Measurements from ENCODE around the gene CD24. TPM values are rescaled to one million over a fixed set of nuclear protein-coding genes. Genes with fewer than 3 reads are reported as not detected.
A peak's percentile ranks its signal among the peaks of the same experiment; 100 is the strongest.

CD24 gene
- total RNA-seq, 2 experiments from 2014 or later: 198 to 382 TPM

GRCh38 chr6:106979435-106979884 lies 4.9 kb upstream of the CD24 start:
- TF ChIP-seq EZH2phosphoT487 (IDR thresholded peaks at IDR 0.05; ENCODE audit: borderline replicate concordance, low read depth, low read length) (no peak), CTCF (conservative IDR thresholded peaks at IDR 0.05; ENCODE audit: low read length) (peak; percentile 99)
- peak overlapping the region; percentile 58 for H3K4me2 ChIP-seq (ENCODE audit: low read length)
- no peak overlapping the region for H3K27ac ChIP-seq (ENCODE audit: low read depth, low read length, poor library complexity, severe bottlenecking)
- H3K9me3 ChIP-seq (ENCODE audit: low read length): no peaks in the 10 kb centered on the region
- no TSS peak for BruUV-seq (replicated peaks)
- H3K79me2 ChIP-seq (ENCODE audit: insufficient read depth, low read depth, low read length): peaks cover 7% of the 10 kb centered on the region
- H4K20me1 ChIP-seq (ENCODE audit: insufficient read depth, low read length): no peaks in the 10 kb centered on the region
- intact Hi-C loops (cut with micrococcal nuclease; ENCODE audit: unreplicated experiment): loop anchor here (1.0 to 5.0 kb wide), 7 partner anchors 18 to 642 kb away; no protein-coding TSS in a partner anchor
- H3K36me3 ChIP-seq (ENCODE audit: insufficient read depth, low read length): no peaks in the 10 kb centered on the region
- H2AFZ ChIP-seq (ENCODE audit: low read length): peak overlapping the region; percentile 88
- H3K4me3 ChIP-seq (ENCODE audit: low read depth, low read length, poor library complexity, severe bottlenecking): no peak overlapping the region
- ChIA-PET CTCF (ENCODE audit: unreplicated experiment) (interaction anchor here (0.7 to 1.8 kb wide), 6 partner anchors 18 to 507 kb away, joined by 3 to 5 read pairs (median 3); no protein-coding TSS in a partner anchor), POLR2A (interaction anchor here (0.7 to 1.1 kb wide), 3 partner anchors 330 to 480 kb away, joined by 3 to 5 read pairs (median 4); partner anchors contain the start of gene PDSS2)
- no peaks in the 10 kb centered on the region for H3K9me2 ChIP-seq (ENCODE audit: insufficient read depth, low read length)
- peaks cover 27% of the 10 kb centered on the region for H3K4me1 ChIP-seq (ENCODE audit: insufficient read depth, low read length, poor library complexity, severe bottlenecking)
- DNase-seq (ENCODE audit: low spot score): peak; percentile 91

- ChIA-PET POLR2A (interaction anchor here (0.8 to 1.9 kb wide), 8 partner anchors 275 to 464 kb away, joined by 3 to 9 read pairs (median 5); no protein-coding TSS in a partner anchor), CTCF (ENCODE audit: unreplicated experiment) (interaction anchor here (1.3 kb wide), 2 partner anchors 20 to 341 kb away, joined by 3 read pairs; no protein-coding TSS in a partner anchor)
- TF ChIP-seq CTCF (conservative IDR thresholded peaks at IDR 0.05; ENCODE audit: low read length) (no peak), EZH2phosphoT487 (IDR thresholded peaks at IDR 0.05; ENCODE audit: borderline replicate concordance, low read depth, low read length) (no peak)
- H3K9me2 ChIP-seq (ENCODE audit: insufficient read depth, low read length): no peaks in the 10 kb centered on the region
- H3K79me2 ChIP-seq (ENCODE audit: insufficient read depth, low read depth, low read length): peaks cover 29% of the 10 kb centered on the region
- peaks cover 30% of the 10 kb centered on the region for H3K4me1 ChIP-seq (ENCODE audit: insufficient read depth, low read length, poor library complexity, severe bottlenecking)
- H3K4me2 ChIP-seq (ENCODE audit: low read length): peak overlapping the region; percentile 82; the same call in 1 of the 2 replicates
- no TSS peak for BruUV-seq (replicated peaks)
- peak overlapping the region; percentile 72; the same call in 1 of the 2 replicates for H2AFZ ChIP-seq (ENCODE audit: low read length)
- H3K27ac ChIP-seq (ENCODE audit: low read depth, low read length, poor library complexity, severe bottlenecking): no peak overlapping the region
- no peak overlapping the region for H3K4me3 ChIP-seq (ENCODE audit: low read depth, low read length, poor library complexity, severe bottlenecking)
- peaks cover 22% of the 10 kb centered on the region for H3K36me3 ChIP-seq (ENCODE audit: insufficient read depth, low read length)
- intact Hi-C loops (cut with micrococcal nuclease; ENCODE audit: unreplicated experiment): loop anchor here (5.0 kb wide), 2 partner anchors 135 to 640 kb away; no protein-coding TSS in a partner anchor
- H3K9me3 ChIP-seq (ENCODE audit: low read length): no peaks in the 10 kb centered on the region
- H4K20me1 ChIP-seq (ENCODE audit: insufficient read depth, low read length): peaks cover 13% of the 10 kb centered on the region
- DNase-seq (ENCODE audit: low spot score): no peak
These were observed 2.7 kb upstream of the CD24 start for GRCh38 chr6:106977246-106977645.

GRCh38 chr6:106976270-106976669 lies 1.7 kb upstream of the CD24 start:
- Histone ChIP-seq H2AFZ (ENCODE audit: low read length) (peak overlapping the region; percentile 72; the same call in 1 of the 2 replicates), H3K4me1 (ENCODE audit: insufficient read depth, low read length, poor library complexity, severe bottlenecking) (peaks cover 38% of the 10 kb centered on the region), H3K4me3 (ENCODE audit: low read depth, low read length, poor library complexity, severe bottlenecking) (peak overlapping the region; percentile 84), H4K20me1 (ENCODE audit: insufficient read depth, low read length) (peaks cover 20% of the 10 kb centered on the region), H3K36me3 (ENCODE audit: insufficient read depth, low read length) (peaks cover 30% of the 10 kb centered on the region), H3K27ac (ENCODE audit: low read depth, low read length, poor library complexity, severe bottlenecking) (peak overlapping the region; percentile 88), H3K9me2 (ENCODE audit: insufficient read depth, low read length) (no peaks in the 10 kb centered on the region), H3K9me3 (ENCODE audit: low read length) (no peaks in the 10 kb centered on the region), H3K4me2 (ENCODE audit: low read length) (peak overlapping the region; percentile 82), H3K79me2 (ENCODE audit: insufficient read depth, low read depth, low read length) (peaks cover 38% of the 10 kb centered on the region)
- DNase-seq (ENCODE audit: low spot score): no peak
- no TSS peak for BruUV-seq (replicated peaks)
- ChIA-PET POLR2A (interaction anchor here (0.8 to 1.9 kb wide), 5 partner anchors 274 to 362 kb away, joined by 3 to 9 read pairs (median 7); no protein-coding TSS in a partner anchor), CTCF (ENCODE audit: unreplicated experiment) (interaction anchor here (0.6 to 1.3 kb wide), 3 partner anchors 21 to 465 kb away, joined by 3 read pairs; no protein-coding TSS in a partner anchor)
- TF ChIP-seq CTCF (conservative IDR thresholded peaks at IDR 0.05; ENCODE audit: low read length) (no peak), EZH2phosphoT487 (IDR thresholded peaks at IDR 0.05; ENCODE audit: borderline replicate concordance, low read depth, low read length) (no peak)
- intact Hi-C loops (cut with micrococcal nuclease; ENCODE audit: unreplicated experiment): loop anchor here (5.0 kb wide), 2 partner anchors 136 to 639 kb away; no protein-coding TSS in a partner anchor

Data from OCI-LY7 (cell line).